Measurements from ENCODE around the gene DYNLT4. TPM values are rescaled to one million over a fixed set of nuclear protein-coding genes. Genes with fewer than 3 reads are reported as not detected.

The DYNLT4 gene
- total and polyA plus RNA-seq, 2 of the 8 experiments (the other 6 are each of a cell fraction or from before 2014, with no cell fraction given), result 0.29 TPM; not detected in 1

GRCh38 chr1:44787506-44787905, 19.6 kb downstream of the DYNLT4 start (continued):
- no peak for TF ChIP-seq CHD7 (IDR thresholded peaks at IDR 0.05; ENCODE audit: insufficient replicate concordance, low read length)
- TF ChIP-seq SAP30 (IDR thresholded peaks at IDR 0.05; ENCODE audit: insufficient read depth, insufficient replicate concordance, low read length), result no peak
- no peak for TF ChIP-seq NRF1 (IDR thresholded peaks at IDR 0.05; ENCODE audit: low read depth, low read length)
